H9 (cell line): ENCODE results near the gene NBEA. TPM values are rescaled to one million over a fixed set of nuclear protein-coding genes. Genes with fewer than 3 reads are reported as not detected.

Source experiments
- DNase-seq: peaks from one replicate; pipeline ENCODE4 v3.0.0-alpha.2; 2017
- H2AFZ ChIP-seq: one replicate; pipeline ENCODE4 v1.6.1; 2013; ENCODE audit warnings: mild to moderate bottlenecking, low read length, control low read depth, moderate library complexity
- H2AK5ac ChIP-seq: 2 replicates; pipeline ENCODE4 v1.6.1; 2013; ENCODE audit warnings: low read length, control low read depth, mixed read lengths; ENCODE audit not compliant: insufficient read length
- H2BK120ac ChIP-seq: one replicate; pipeline ENCODE4 v1.6.1; 2013; ENCODE audit warnings: low read depth, mild to moderate bottlenecking, low read length, control low read depth, inconsistent platforms; ENCODE audit not compliant: poor library complexity, severe bottlenecking
- H2BK12ac ChIP-seq: 2 replicates; pipeline ENCODE4 v1.6.1; 2013; ENCODE audit warnings: low read length, control low read depth, mixed read lengths, low read depth; ENCODE audit not compliant: insufficient read length
- H2BK15ac ChIP-seq: 2 replicates; pipeline ENCODE4 v1.6.1; 2013; ENCODE audit warnings: low read depth, low read length, control low read depth
- H2BK20ac ChIP-seq: one replicate; pipeline ENCODE4 v1.6.1; 2013; ENCODE audit warnings: low read depth, mild to moderate bottlenecking, low read length, control low read depth, inconsistent platforms; ENCODE audit not compliant: poor library complexity, severe bottlenecking
- H2BK5ac ChIP-seq: 2 replicates; pipeline ENCODE4 v1.6.1; 2013; ENCODE audit warnings: low read length, control low read depth, mixed read lengths; ENCODE audit not compliant: insufficient read length
- H3K14ac ChIP-seq: 2 replicates; pipeline ENCODE4 v1.6.1; 2013; ENCODE audit warnings: low read length, control low read depth; ENCODE audit not compliant: insufficient read depth
- H3K18ac ChIP-seq: 2 replicates; pipeline ENCODE4 v1.6.1; 2013; ENCODE audit warnings: low read depth, mild to moderate bottlenecking, mixed read lengths, low read length, control low read depth; ENCODE audit not compliant: insufficient read length
- H3K23ac ChIP-seq: 2 replicates; pipeline ENCODE4 v1.6.1; 2013; ENCODE audit warnings: low read length, control low read depth, mixed read lengths, low read depth; ENCODE audit not compliant: insufficient read length
- H3K23me2 ChIP-seq: 2 replicates; pipeline ENCODE4 v1.6.1; 2013; ENCODE audit warnings: low read depth, mild to moderate bottlenecking, mixed read lengths, low read length, control low read depth; ENCODE audit not compliant: insufficient read length, poor library complexity, severe bottlenecking
- H3K27ac ChIP-seq: 2 replicates; pipeline ENCODE4 v1.5.1; 2013; ENCODE audit warnings: low read length, control low read depth, mixed read lengths, low read depth; ENCODE audit not compliant: insufficient read length
- H3K27me3 ChIP-seq: 2 replicates; pipeline ENCODE4 v1.6.1; 2013; ENCODE audit warnings: low read length, control low read depth, inconsistent platforms; ENCODE audit not compliant: insufficient read depth
- H3K4ac ChIP-seq: 2 replicates; pipeline ENCODE4 v1.6.1; 2013; ENCODE audit warnings: low read depth, mild to moderate bottlenecking, control low read depth, inconsistent platforms, low read length, moderate library complexity
- H3K4me1 ChIP-seq: 2 replicates; pipeline ENCODE4 v1.6.1; 2013; ENCODE audit warnings: low read length, control low read depth, inconsistent platforms; ENCODE audit not compliant: insufficient read depth
- H3K4me2 ChIP-seq: 2 replicates; pipeline ENCODE4 v1.6.1; 2013; ENCODE audit warnings: low read length, control low read depth, mixed read lengths; ENCODE audit not compliant: insufficient read length, insufficient read depth
- H3K56ac ChIP-seq: 2 replicates; pipeline ENCODE4 v1.6.1; 2013; ENCODE audit warnings: low read depth, mild to moderate bottlenecking, mixed read lengths, low read length, control low read depth; ENCODE audit not compliant: insufficient read length
- H3K79me1 ChIP-seq: 2 replicates; pipeline ENCODE4 v1.6.1; 2013; ENCODE audit warnings: low read depth, mild to moderate bottlenecking, moderate library complexity, low read length, control low read depth, inconsistent platforms; ENCODE audit not compliant: insufficient read depth, poor library complexity, severe bottlenecking
- H3K79me2 ChIP-seq: 2 replicates; pipeline ENCODE4 v1.6.1; 2013; ENCODE audit warnings: low read length, control low read depth, inconsistent platforms; ENCODE audit not compliant: insufficient read depth
- H3K9ac ChIP-seq: 2 replicates; pipeline ENCODE4 v1.6.1; 2013; ENCODE audit warnings: low read length, control low read depth, mixed read lengths; ENCODE audit not compliant: insufficient read length; ENCODE audit errors: extremely low read depth
- H3K9me3 ChIP-seq: one replicate; pipeline ENCODE4 v1.6.1; 2013; ENCODE audit warnings: low read depth, low read length, inconsistent platforms; ENCODE audit not compliant: control insufficient read depth
- H3T11ph ChIP-seq: one replicate; pipeline ENCODE4 v1.6.1; 2013; ENCODE audit warnings: mild to moderate bottlenecking, low read length, control low read depth, inconsistent platforms
- H4K20me1 ChIP-seq: one replicate; pipeline ENCODE4 v1.6.1; 2013; ENCODE audit not compliant: control insufficient read depth, insufficient read length, insufficient read depth
- H4K5ac ChIP-seq: 2 replicates; pipeline ENCODE4 v1.6.1; 2013; ENCODE audit warnings: low read depth, mild to moderate bottlenecking, mixed read lengths, low read length, control low read depth; ENCODE audit not compliant: insufficient read length
- H4K8ac ChIP-seq: replicated peaks from 2 replicates; pipeline ENCODE4 v1.6.1; 2013; ENCODE audit warnings: low read length, control low read depth, mixed read lengths, low read depth; ENCODE audit not compliant: insufficient read length
- H4K91ac ChIP-seq: 2 replicates; pipeline ENCODE4 v1.6.1; 2013; ENCODE audit warnings: low read depth, mild to moderate bottlenecking, moderate library complexity, mixed read lengths, low read length, control low read depth; ENCODE audit not compliant: insufficient read length
- H3K27ac Mint-ChIP-seq, 3 experiments: 2 replicates in 2 of 3; 3 replicates in 1 of 3; pipeline ENCODE4 v1.8.0; 2020 to 2021; ENCODE audit warnings: mixed read lengths in 3 of 3, mild to moderate bottlenecking in 1 of 3, moderate library complexity in 1 of 3
- H3K27me3 Mint-ChIP-seq: 2 replicates; pipeline ENCODE4 v1.8.0; 2021; ENCODE audit warnings: low read depth, mild to moderate bottlenecking, moderate library complexity, mixed read lengths
- H3K36me3 Mint-ChIP-seq, 3 experiments: 2 replicates in 2 of 3; 3 replicates in 1 of 3; pipeline ENCODE4 v1.8.0; 2020 to 2021; ENCODE audit warnings: low read depth in 3 of 3, mixed read lengths in 3 of 3; ENCODE audit not compliant: insufficient read depth in 1 of 3
- H3K4me1 Mint-ChIP-seq, 2 experiments: 2 replicates each; pipeline ENCODE4 v1.8.0; 2020; ENCODE audit warnings: mixed read lengths in 2 of 2
- H3K4me3 Mint-ChIP-seq, 2 experiments: 2 replicates in 1 of 2; 3 replicates in 1 of 2; pipeline ENCODE4 v1.8.0; 2020 to 2021; ENCODE audit warnings: mild to moderate bottlenecking in 2 of 2, mixed read lengths in 2 of 2, moderate library complexity in 1 of 2
- H3K9me3 Mint-ChIP-seq, 2 experiments: 2 replicates in 1 of 2; 3 replicates in 1 of 2; pipeline ENCODE4 v1.8.0; 2020; ENCODE audit warnings: mild to moderate bottlenecking in 2 of 2, mixed read lengths in 2 of 2, moderate library complexity in 1 of 2
- CTCF ChIP-seq: fragments of 200-600 bp; sonication (generic); conservative IDR thresholded peaks from 3 replicates; pipeline ENCODE4 v1.8.0; 2021; ENCODE audit warnings: antibody characterized with exemption, mild to moderate bottlenecking
- WGBS: extraction: QIAGEN DNeasy Blood & Tissue Kit; methylation state at CpG from one replicate; pipeline ENCODE4 v1.1.7; 2013; ENCODE audit warnings: missing lambda C conversion rate, low lambda C conversion rate, mixed read lengths; ENCODE audit not compliant: insufficient read length; ENCODE audit errors: extremely low coverage; 5-methylcytosine and 5-hydroxymethylcytosine counted together
- total RNA-seq: library from RNA; stranded (reverse); gene quantifications from 2 replicates; pipeline ENCODE4 v1.2.1, GENCODE V29; 2021

Gene NBEA
- total RNA-seq, 1 experiment from 2014 or later, result 17.3 TPM

DNA sequence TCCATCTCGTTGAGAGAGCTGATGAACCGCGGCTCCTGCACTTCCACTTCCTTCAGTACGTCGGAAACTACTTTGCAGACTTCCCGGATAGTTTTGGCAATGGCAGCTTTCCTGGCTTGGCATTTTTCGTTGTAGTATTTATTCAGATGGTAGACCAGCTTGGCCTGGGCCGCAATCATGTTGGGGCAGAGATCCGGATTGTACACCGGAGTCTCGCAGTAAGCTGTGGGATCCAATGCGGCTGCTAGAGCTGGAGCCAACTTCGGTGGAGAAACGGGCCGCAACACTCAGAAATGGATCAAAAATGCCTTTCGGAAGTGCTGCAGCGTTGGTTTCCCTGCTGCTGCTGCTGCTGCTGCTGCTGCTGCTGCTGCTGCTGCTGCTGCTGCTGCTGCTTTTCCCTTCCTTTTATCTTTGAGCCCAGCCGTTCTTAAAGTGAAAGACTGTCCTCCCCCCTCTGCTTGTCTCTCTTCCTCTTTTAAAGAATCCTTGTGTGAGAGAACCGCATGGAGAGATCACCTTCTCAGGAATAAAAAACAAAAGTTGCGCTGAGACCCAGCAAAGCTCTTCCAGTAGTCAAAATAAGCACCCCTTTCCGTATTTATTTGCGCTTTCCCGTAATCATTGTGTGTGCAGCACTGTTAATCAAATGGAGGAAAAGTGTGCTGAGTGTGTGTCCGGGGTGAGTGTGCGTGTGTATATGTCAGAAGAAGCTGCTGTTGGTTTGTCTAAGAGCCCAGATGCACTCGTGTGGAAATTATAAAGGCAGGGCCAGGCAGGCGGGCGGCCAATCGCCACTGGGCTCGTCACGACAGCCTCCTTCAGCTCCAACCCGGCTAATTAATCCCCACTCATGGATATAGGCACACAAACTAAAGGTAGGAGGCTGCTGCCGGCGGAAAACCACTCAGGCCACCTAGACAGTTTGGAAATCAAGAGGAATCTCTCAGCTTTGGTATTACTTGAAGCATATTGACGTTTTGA lies 534.2 kb downstream of the NBEA start, which contains the start of gene MAB21L1:
TSS of gene MAB21L1 (minus strand) at position 730 of the 984 bp plus-strand sequence. CDS start at position 179, 551 bp downstream.
- Histone ChIP-seq H2BK20ac (no peak within 1 kb of the TSS), H2AFZ (no peak within 1 kb of the TSS), H3K23ac (no peak within 1 kb of the TSS), H3K4me1 (peaks cover 2% of the 10 kb centered on the region; the same call in 1 of the 2 replicates), H3K9me3 (no peaks in the 10 kb centered on the region), H4K91ac (no peak within 1 kb of the TSS), H3K79me1 (no peaks in the 10 kb centered on the region), H3K79me2 (no peaks in the 10 kb centered on the region), H2BK15ac (no peak within 1 kb of the TSS), H3K56ac (no peak within 1 kb of the TSS), H3K23me2 (peaks cover 33% of the 10 kb centered on the region), H3K27ac (no peak within 1 kb of the TSS), H4K5ac (no peak within 1 kb of the TSS), H2AK5ac (no peak within 1 kb of the TSS), H3K14ac (no peak within 1 kb of the TSS), H3K4ac (no peak within 1 kb of the TSS), H3K18ac (no peak within 1 kb of the TSS), H4K20me1 (no peaks in the 10 kb centered on the region), H4K8ac (no peak within 1 kb of the TSS), H2BK120ac (no peak within 1 kb of the TSS), H2BK5ac (no peak within 1 kb of the TSS), H2BK12ac (no peak within 1 kb of the TSS), H3K27me3 (peaks cover 59% of the 10 kb centered on the region), H3K9ac (no peak within 1 kb of the TSS), H3K4me2 (peak within 1 kb of the TSS; percentile 87), H3T11ph (no peak within 1 kb of the TSS)
- Mint-ChIP-seq H3K36me3 (peaks cover 0 to 3% (median 0%) of the 10 kb centered on the region in 3 experiments; a peak in 2 of 7 replicates), H3K27me3 (peaks cover 98% of the 10 kb centered on the region), H3K9me3 (no peaks in the 10 kb centered on the region; a peak in 1 of 5 replicates), H3K27ac (no peak within 1 kb of the TSS), H3K4me3 (peak within 1 kb of the TSS; percentile 64 to 84), H3K4me1 (peaks cover 51 to 61% of the 10 kb centered on the region in 2 experiments)
- WGBS, result no CpG with 5 or more reads among the region's 35 CpGs
- TF ChIP-seq CTCF, result no peak
- DNase-seq, result no peak
